ENCODE results near the gene NFATC1. TPM values are rescaled to one million over a fixed set of nuclear protein-coding genes. Genes with fewer than 3 reads are reported as not detected.

Gene NFATC1
- total RNA-seq, 1 donor from 2014 or later, result 16.6 TPM

GRCh38 chr18:79354350-79354749 is 41.4 kb upstream of the NFATC1 start:
- H3K27ac ChIP-seq, result no peak overlapping the region
- no peaks in the 10 kb centered on the region for H3K27me3 ChIP-seq
- H3K4me3 ChIP-seq, result no peak overlapping the region
- H3K4me1 ChIP-seq, result no peaks in the 10 kb centered on the region
- ATAC-seq, result no peak
- DNase-seq, result no peak
- intact Hi-C loops (cut with DNase I), result no loop called here
- no peak for TF ChIP-seq CTCF (IDR thresholded peaks at IDR 0.05)
- H3K36me3 ChIP-seq, result peaks cover 21% of the 10 kb centered on the region
- no peaks in the 10 kb centered on the region for H3K9me3 ChIP-seq

GRCh38 chr18:79355433-79356335 is 40.0 kb upstream of the NFATC1 start:
- no peak for ATAC-seq
- intact Hi-C loops (cut with DNase I), result no loop called here
- peaks cover 25% of the 10 kb centered on the region for H3K36me3 ChIP-seq
- no peaks in the 10 kb centered on the region for H3K27me3 ChIP-seq
- DNase-seq, result no peak
- no peak overlapping the region for H3K4me3 ChIP-seq
- no peak for TF ChIP-seq CTCF (IDR thresholded peaks at IDR 0.05)
- H3K9me3 ChIP-seq, result no peaks in the 10 kb centered on the region
- H3K27ac ChIP-seq, result no peak overlapping the region
- no peaks in the 10 kb centered on the region for H3K4me1 ChIP-seq

GRCh38 chr18:79356435-79356834 is 39.3 kb upstream of the NFATC1 start:
- Histone ChIP-seq H3K9me3 (no peaks in the 10 kb centered on the region), H3K27ac (no peak overlapping the region), H3K27me3 (no peaks in the 10 kb centered on the region), H3K36me3 (peaks cover 33% of the 10 kb centered on the region), H3K4me3 (no peak overlapping the region), H3K4me1 (no peaks in the 10 kb centered on the region)
- no peak for DNase-seq
- no peak for ATAC-seq
- intact Hi-C loops (cut with DNase I), result no loop called here
- TF ChIP-seq CTCF (IDR thresholded peaks at IDR 0.05), result no peak

GRCh38 chr18:79360933-79361332 is 34.8 kb upstream of the NFATC1 start:
- no peak for DNase-seq
- no peak for ATAC-seq
- Histone ChIP-seq H3K27ac (no peak overlapping the region), H3K4me1 (no peaks in the 10 kb centered on the region), H3K9me3 (no peaks in the 10 kb centered on the region), H3K27me3 (no peaks in the 10 kb centered on the region), H3K36me3 (peaks cover 35% of the 10 kb centered on the region), H3K4me3 (no peak overlapping the region)
- no peak for TF ChIP-seq CTCF (IDR thresholded peaks at IDR 0.05)
- intact Hi-C loops (cut with DNase I), result no loop called here

GRCh38 chr18:79361766-79362522 is 33.8 kb upstream of the NFATC1 start:
- H3K27me3 ChIP-seq, result no peaks in the 10 kb centered on the region
- TF ChIP-seq CTCF (IDR thresholded peaks at IDR 0.05), result no peak
- no peak overlapping the region for H3K4me3 ChIP-seq
- intact Hi-C loops (cut with DNase I), result no loop called here
- no peak overlapping the region for H3K27ac ChIP-seq
- DNase-seq (no peak), ATAC-seq (no peak)
- H3K36me3 ChIP-seq, result peaks cover 35% of the 10 kb centered on the region
- no peaks in the 10 kb centered on the region for H3K9me3 ChIP-seq
- H3K4me1 ChIP-seq, result no peaks in the 10 kb centered on the region
